LNCAP (cell line): Measurements from ENCODE around the gene SLC6A17.

Experiments
- TF ChIP-seq, protein P1 (sequence below): fragments of 450-650 bp; IDR thresholded peaks from 2 replicates; pipeline ENCODE4 v1.5.1; 2017; ENCODE audit warnings: mild to moderate bottlenecking

Gene SLC6A17

DNA sequence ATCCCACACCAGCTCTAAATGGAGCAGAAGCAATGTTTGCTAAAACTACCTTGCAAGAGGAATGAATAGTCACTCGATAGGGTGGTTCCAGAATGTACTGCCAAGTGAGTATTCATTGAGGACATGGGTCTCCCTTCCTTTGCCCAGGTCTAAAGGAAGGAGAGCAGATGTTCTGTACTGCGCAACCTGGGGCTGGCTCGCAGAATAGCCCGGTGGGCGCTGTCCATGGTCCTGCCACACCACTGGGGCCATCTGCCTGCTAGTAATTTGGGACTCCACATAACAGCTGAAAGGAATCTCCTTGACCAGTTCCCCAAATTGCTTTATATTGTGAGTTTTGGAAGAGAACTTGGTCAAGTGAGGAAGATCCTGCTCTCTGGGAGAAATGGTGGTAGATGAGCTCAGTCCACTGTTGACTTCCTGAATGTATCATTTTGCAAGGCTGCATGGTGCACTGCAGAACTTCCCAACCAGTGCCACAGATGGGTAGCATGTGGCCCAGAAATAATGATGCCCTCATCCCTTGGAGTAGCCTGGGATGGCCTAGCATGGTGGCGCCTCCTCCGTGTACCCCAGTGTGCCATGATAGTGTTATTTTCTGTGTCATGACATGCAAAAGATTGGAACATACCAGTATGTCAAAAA lies 5.7 kb downstream of the SLC6A17 start:
- TF ChIP-seq, protein P1, sequence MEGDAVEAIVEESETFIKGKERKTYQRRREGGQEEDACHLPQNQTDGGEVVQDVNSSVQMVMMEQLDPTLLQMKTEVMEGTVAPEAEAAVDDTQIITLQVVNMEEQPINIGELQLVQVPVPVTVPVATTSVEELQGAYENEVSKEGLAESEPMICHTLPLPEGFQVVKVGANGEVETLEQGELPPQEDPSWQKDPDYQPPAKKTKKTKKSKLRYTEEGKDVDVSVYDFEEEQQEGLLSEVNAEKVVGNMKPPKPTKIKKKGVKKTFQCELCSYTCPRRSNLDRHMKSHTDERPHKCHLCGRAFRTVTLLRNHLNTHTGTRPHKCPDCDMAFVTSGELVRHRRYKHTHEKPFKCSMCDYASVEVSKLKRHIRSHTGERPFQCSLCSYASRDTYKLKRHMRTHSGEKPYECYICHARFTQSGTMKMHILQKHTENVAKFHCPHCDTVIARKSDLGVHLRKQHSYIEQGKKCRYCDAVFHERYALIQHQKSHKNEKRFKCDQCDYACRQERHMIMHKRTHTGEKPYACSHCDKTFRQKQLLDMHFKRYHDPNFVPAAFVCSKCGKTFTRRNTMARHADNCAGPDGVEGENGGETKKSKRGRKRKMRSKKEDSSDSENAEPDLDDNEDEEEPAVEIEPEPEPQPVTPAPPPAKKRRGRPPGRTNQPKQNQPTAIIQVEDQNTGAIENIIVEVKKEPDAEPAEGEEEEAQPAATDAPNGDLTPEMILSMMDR = no peak

DNA sequence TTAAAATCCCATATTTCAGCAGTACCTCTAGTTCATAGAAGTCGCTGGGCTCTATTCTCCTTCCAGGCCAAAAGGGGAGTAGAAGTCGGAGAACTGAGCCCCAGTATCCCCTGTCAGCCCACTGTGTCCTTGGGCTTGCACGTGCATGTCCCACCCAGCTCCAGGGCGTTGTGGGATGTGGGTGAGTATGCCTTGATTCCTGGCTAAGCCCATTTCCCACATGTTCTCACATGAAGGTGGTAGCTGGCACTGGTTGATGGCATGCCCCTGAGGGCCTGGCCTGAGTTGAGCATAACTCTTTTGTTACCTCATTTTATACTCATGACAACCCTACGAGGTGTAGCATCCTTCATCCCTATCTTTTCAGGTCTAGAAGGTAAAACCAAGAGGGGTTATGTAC lies 8.0 kb downstream of the SLC6A17 start:
- TF ChIP-seq, protein P1 = no peak

DNA sequence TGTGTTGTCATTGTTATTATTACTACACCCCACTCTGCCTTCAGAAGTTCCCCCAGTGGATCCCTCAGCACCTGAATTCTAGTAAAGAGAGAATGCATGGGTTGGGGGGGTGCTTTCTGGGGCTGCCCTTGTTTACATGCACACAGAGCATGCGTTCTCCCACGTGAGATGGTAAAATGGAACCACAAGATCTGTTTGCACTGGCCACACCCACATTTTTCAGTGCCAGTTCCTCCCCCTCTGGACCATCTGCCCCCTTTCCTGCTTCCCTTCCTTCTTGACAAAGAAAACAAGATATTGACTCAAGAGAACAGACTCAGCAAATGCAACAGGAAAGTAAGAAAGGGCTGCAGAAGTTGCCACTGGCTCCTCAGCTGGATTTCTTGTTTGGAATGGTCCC lies 8.9 kb downstream of the SLC6A17 start:
- TF ChIP-seq, protein P1 = no peak

DNA sequence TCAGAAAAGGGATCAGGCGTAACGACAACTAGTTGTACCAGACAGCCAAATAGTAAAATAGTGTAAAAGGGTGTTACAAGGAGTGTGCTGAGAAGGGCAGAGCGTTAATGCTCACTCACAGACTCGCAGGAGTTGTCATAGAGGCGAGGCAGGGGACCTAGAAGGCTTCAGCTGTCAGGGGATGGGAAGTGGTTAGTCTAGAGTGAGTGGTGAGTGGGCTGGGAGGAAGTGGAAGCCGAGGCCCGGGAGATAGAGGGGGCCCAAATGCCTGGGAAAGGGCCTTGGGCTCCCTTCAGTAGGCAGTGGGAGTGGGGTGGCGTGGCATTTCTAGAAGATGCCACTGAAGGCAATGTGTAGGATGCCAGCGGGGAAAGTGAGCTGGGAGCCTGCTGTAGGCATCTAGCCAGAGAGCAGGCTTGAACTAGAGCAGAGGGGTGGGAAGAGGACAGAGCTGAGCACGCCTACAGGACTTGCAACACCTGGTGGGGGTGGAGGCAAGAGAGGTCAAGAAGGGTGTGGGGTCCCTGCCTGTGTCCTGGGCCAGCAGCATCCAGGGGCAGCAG lies 10.3 kb downstream of the SLC6A17 start:
- TF ChIP-seq, protein P1 = no peak

DNA sequence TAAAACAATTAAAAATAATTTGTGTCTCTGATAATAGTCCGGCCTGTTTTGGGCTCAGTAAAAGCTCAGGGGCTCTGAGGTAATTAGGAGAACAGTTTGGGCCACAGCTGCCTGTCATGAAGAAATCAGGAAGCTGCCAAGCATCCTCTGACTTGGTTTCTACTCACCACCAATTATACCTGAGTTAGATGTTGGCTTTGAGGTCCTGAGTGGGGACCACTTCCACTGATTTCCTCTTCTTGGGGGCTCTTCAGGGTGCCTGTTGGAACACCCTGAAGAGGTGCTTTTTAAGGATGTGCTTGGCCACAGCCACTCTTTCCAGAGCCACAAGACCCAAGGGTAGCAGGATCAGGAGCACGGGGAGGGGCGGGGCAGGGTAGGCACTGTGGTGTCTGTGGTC lies 10.9 kb downstream of the SLC6A17 start:
- TF ChIP-seq, protein P1 = no peak

DNA sequence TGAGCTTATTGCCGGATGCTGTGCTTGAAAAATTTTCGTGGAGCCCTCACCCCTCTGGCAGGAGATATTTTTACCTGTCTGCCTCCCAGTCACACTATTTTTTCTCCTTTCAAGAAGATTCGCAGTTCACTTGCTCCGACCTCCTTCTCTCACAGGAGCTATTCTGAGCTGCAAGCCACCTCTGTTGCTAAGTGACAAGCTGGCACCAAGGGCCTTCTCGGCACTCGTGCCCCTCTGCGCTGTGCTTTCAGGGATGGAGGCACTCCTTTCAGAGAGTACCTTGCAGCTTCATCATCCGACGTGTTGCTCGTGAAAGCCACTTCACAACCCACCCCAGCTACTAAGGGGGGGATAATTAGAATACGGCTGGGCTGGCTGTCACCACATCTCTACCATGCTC lies 11.6 kb downstream of the SLC6A17 start:
- TF ChIP-seq, protein P1 = no peak

DNA sequence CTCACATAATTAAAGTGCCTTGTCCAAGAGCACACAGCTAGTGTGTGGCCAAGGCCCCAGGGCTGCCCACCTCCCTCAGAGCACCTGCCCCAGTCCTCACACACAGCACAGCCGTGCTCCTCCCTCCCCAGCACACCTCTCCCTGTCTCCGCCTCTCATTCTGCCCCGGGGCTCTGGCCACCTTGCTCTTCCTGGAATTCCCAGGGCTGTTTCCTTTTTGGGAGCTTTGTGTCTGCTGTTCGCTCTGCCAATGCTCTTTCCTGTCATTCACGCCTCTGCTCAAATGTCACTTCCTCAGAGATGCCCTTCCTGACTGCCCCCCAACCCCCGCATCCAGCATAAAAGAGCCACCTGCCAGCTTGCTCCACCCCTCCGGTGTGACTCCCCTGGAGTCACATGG lies 13.3 kb downstream of the SLC6A17 start:
- TF ChIP-seq, protein P1 = no peak
